GM12878 (cell line): ENCODE data around the gene UHRF1. TPM values are rescaled to one million over a fixed set of nuclear protein-coding genes. Genes with fewer than 3 reads are reported as not detected.
A peak's percentile ranks its signal among the peaks of the same experiment; 100 is the strongest.

Experiments used
- ATAC-seq: fragments of 200-7000 bp; cut with Tn5 transposase; 3 replicates; pipeline ENCODE4 v1.9.1; 2020; ENCODE audit warnings: mild to moderate bottlenecking, moderate library complexity
- BruUV-seq: library from RNA; stranded (reverse); fragments of 400-500 nt; replicated peaks from 2 replicates; lab custom pipeline; 2021; lab: Mats Ljungman, UMichigan
- CTCF ChIA-PET: fragments of 300-600 bp; sonication (Branson Sonifier 250); formaldehyde crosslinking; extraction: SDS; loops from one replicate; lab custom pipeline; 2021; ENCODE audit warnings: inconsistent platforms; lab: Yijun Ruan, JAX
- POLR2A ChIA-PET: fragments of 350-600 bp; formaldehyde crosslinking; extraction: SDS; loops from one replicate; lab custom pipeline; 2021; ENCODE audit warnings: inconsistent platforms; lab: Charles Lee
- RAD21 ChIA-PET: fragments of 300-600 bp; sonication (Branson Sonifier 250); formaldehyde crosslinking; loops from one replicate; lab custom pipeline; 2023; ENCODE audit warnings: antibody characterized with exemption; ENCODE audit not compliant: unreplicated experiment; lab: Charles Lee
- SMC1A ChIA-PET: fragments of 300-600 bp; sonication (Branson Sonifier 250); formaldehyde crosslinking; loops from one replicate; lab custom pipeline; 2023; ENCODE audit not compliant: unreplicated experiment, uncharacterized antibody; lab: Charles Lee
- DNase-seq: peaks from one replicate; pipeline ENCODE4 v3.0.0-alpha.2; 2011; ENCODE audit warnings: low read depth, low spot score
- FAIRE-seq: peaks from 3 replicates; lab custom pipeline; 2011; peaks lifted over from hg19 to GRCh38; lab: Jason Lieb, UNC
- H2AFZ ChIP-seq: 2 replicates; pipeline ENCODE4 v1.6.0; 2011; ENCODE audit warnings: low read depth, low read length, control low read depth; ENCODE audit not compliant: control insufficient read depth
- H3K27ac ChIP-seq: 2 replicates; pipeline ENCODE4 v1.5.1; 2011; ENCODE audit warnings: control low read depth; ENCODE audit not compliant: control insufficient read depth, insufficient read depth
- H3K27me3 ChIP-seq, 2 experiments: replicated peaks in 1 of 2; 2 replicates each; pipeline versions ENCODE4 v1.6.0 to v1.6.1; 2011; ENCODE audit warnings: low read length in 1 of 2; ENCODE audit not compliant: control insufficient read depth in 2 of 2, insufficient read depth in 2 of 2
- H3K36me3 ChIP-seq, 2 experiments: 2 replicates each; pipeline ENCODE4 v1.5.1; 2011; ENCODE audit warnings: low read length in 1 of 2; ENCODE audit not compliant: control insufficient read depth in 2 of 2, insufficient read depth in 2 of 2
- H3K4me1 ChIP-seq: 2 replicates; pipeline ENCODE4 v1.6.1; 2011; ENCODE audit warnings: mild to moderate bottlenecking, low read length, moderate library complexity, mixed read lengths; ENCODE audit not compliant: control insufficient read depth, insufficient read depth
- H3K4me2 ChIP-seq: 2 replicates; pipeline ENCODE4 v1.6.0; 2011; ENCODE audit warnings: control low read depth; ENCODE audit not compliant: control insufficient read depth, insufficient read depth
- H3K4me3 ChIP-seq: fragments of 200-600 bp; sonication (generic); 2 replicates; pipeline ENCODE4 v1.5.1; 2016
- H3K79me2 ChIP-seq: 2 replicates; pipeline ENCODE4 v1.6.0; 2011; ENCODE audit warnings: low read length; ENCODE audit not compliant: control insufficient read depth, insufficient read depth
- H3K9ac ChIP-seq: 2 replicates; pipeline ENCODE4 v1.8.0; 2011; ENCODE audit warnings: low read length, control low read depth, mixed read lengths; ENCODE audit not compliant: control insufficient read depth, insufficient read depth
- H3K9me3 ChIP-seq: replicated peaks from 3 replicates; pipeline ENCODE4 v1.5.1; 2011; ENCODE audit warnings: mild to moderate bottlenecking, low read length; ENCODE audit not compliant: control insufficient read depth, insufficient read depth
- H4K20me1 ChIP-seq: 2 replicates; pipeline ENCODE4 v1.6.0; 2011; ENCODE audit not compliant: control insufficient read depth, insufficient read depth
- BMI1 ChIP-seq: fragments of 450-650 bp; IDR thresholded peaks from 2 replicates; pipeline ENCODE4 v1.6.1; 2016; ENCODE audit warnings: mild to moderate bottlenecking, moderate library complexity, borderline replicate concordance
- CREB1 ChIP-seq: IDR thresholded peaks from 2 replicates; pipeline ENCODE4 v1.6.1; 2012; ENCODE audit warnings: low read depth, mild to moderate bottlenecking, inconsistent platforms
- FOXK2 ChIP-seq: fragments of 450-650 bp; IDR thresholded peaks from 2 replicates; pipeline ENCODE4 v1.6.1; 2017; ENCODE audit warnings: mild to moderate bottlenecking, moderate library complexity
- KLF5 ChIP-seq: fragments of 450-650 bp; IDR thresholded peaks from 2 replicates; pipeline ENCODE4 v1.6.1; 2014; ENCODE audit warnings: mild to moderate bottlenecking; ENCODE audit not compliant: partially characterized antibody
- MTA3 ChIP-seq: IDR thresholded peaks from 2 replicates; pipeline ENCODE4 v1.6.1; 2012; ENCODE audit warnings: low read length, inconsistent platforms, borderline replicate concordance
- NFYA ChIP-seq: IDR thresholded peaks from 2 replicates; pipeline ENCODE4 v1.6.1; 2011; ENCODE audit warnings: low read depth, mild to moderate bottlenecking, low read length, improper control_type of control experiment, borderline replicate concordance
- SMARCA5 ChIP-seq: fragments of 450-650 bp; IDR thresholded peaks from 2 replicates; pipeline ENCODE4 v1.6.1; 2017; ENCODE audit warnings: mild to moderate bottlenecking
- SMC3 ChIP-seq: IDR thresholded peaks from 2 replicates; pipeline ENCODE4 v1.6.1; 2011; ENCODE audit warnings: low read length, improper control_type of control experiment, borderline replicate concordance
- SP1 ChIP-seq: IDR thresholded peaks from one replicate; pipeline ENCODE4 v1.6.1; 2011; ENCODE audit warnings: low read depth, low read length
- ZNF622 ChIP-seq: fragments of 450-650 bp; IDR thresholded peaks from 2 replicates; pipeline ENCODE4 v1.6.1; 2017; ENCODE audit warnings: mild to moderate bottlenecking, inconsistent platforms
- ZZZ3 ChIP-seq: IDR thresholded peaks from 2 replicates; pipeline ENCODE4 v1.6.1; 2011; ENCODE audit warnings: low read depth; ENCODE audit not compliant: control insufficient read depth, insufficient read length
- WGBS: methylation state at CpG from one replicate; pipeline ENCODE4 v1.1.6; 2016; ENCODE audit warnings: low lambda C conversion rate; ENCODE audit not compliant: insufficient replicate concordance, insufficient coverage; ENCODE audit errors: missing lambda C conversion rate; 5-methylcytosine and 5-hydroxymethylcytosine counted together
- in situ Hi-C: fragments of 300-500 bp; cut with MboI; formaldehyde crosslinking; loops from 9 replicates; pipeline ENCODE4 v1.14.3; 2018; ENCODE audit warnings: mixed read lengths
- intact Hi-C: fragments of 100-400 bp; cut with micrococcal nuclease; formaldehyde crosslinking; loops from one replicate; pipeline ENCODE4 v1.14.2; 2022; ENCODE audit not compliant: unreplicated experiment
- polyA plus RNA-seq, 11 experiments: library from polyadenylated mRNA; depleted of rRNA in 4 of 11; unstranded in 6 of 11; stranded (reverse) in 5 of 11; fragments of >200 nt; fragmentation: Nextera tagmentation in 4 of 11; fragmentation: Illumina TruSeq in 1 of 11; extraction: Ambion mirVana in 4 of 11; extraction: Trizol in 1 of 11; gene quantifications; 1 replicate in 1 of 11; 2 replicates in 10 of 11; pipeline versions ENCODE4 v1.2.1 to v1.2.3, GENCODE V29; 2011 to 2016; ENCODE audit warnings: inconsistent platforms in 2 of 11, missing spikeins in 2 of 11, low read depth in 1 of 11
- total RNA-seq, 4 experiments: library from RNA; depleted of rRNA in 3 of 4; stranded (reverse); fragments of >200 nt in 3 of 4; fragmentation: Illumina TruSeq in 1 of 4; extraction: Trizol in 1 of 4; gene quantifications; 2 replicates each; pipeline versions ENCODE4 v1.2.1 to v1.2.3, GENCODE V29; 2013 to 2021
- TF ChIP-seq, protein P1 (sequence below): fragments of 450-650 bp; IDR thresholded peaks from 2 replicates; pipeline ENCODE4 v1.6.1; 2017; ENCODE audit warnings: low read depth, mild to moderate bottlenecking, moderate library complexity
- TF ChIP-seq, protein P2 (sequence below): fragments of 450-650 bp; IDR thresholded peaks from 2 replicates; pipeline ENCODE4 v1.6.1; 2017; ENCODE audit warnings: mild to moderate bottlenecking

UHRF1 gene
- total and polyA plus RNA-seq, 10 of the 15 experiments (the other 5 are each of a cell fraction or from before 2014, with no cell fraction given) = 13.0 to 109 (median 37.7) TPM

GRCh38 chr19:4971816-4972495, 62.7 kb downstream of the UHRF1 start:
- H3K4me2 ChIP-seq = peak overlapping the region; percentile 91
- peaks cover 10% of the 10 kb centered on the region for H4K20me1 ChIP-seq
- RAD21 ChIA-PET = interaction anchor here (1.2 to 2.1 kb wide), 2 partner anchors 60 to 162 kb away, joined by 5 to 7 read pairs; no protein-coding TSS in a partner anchor
- intact Hi-C loops = loop anchor here (2.0 kb wide), 1 partner anchor 59 kb away; no protein-coding TSS in a partner anchor
- DNase-seq (no peak), FAIRE-seq (no peak), ATAC-seq (no peak)
- H2AFZ ChIP-seq = no peak overlapping the region
- TF ChIP-seq FOXK2 = no peak
- no peak for TF ChIP-seq SMC3
- TF ChIP-seq KLF5 = no peak
- no peak for TF ChIP-seq SP1
- no peak for TF ChIP-seq BMI1
- TF ChIP-seq, protein P1, sequence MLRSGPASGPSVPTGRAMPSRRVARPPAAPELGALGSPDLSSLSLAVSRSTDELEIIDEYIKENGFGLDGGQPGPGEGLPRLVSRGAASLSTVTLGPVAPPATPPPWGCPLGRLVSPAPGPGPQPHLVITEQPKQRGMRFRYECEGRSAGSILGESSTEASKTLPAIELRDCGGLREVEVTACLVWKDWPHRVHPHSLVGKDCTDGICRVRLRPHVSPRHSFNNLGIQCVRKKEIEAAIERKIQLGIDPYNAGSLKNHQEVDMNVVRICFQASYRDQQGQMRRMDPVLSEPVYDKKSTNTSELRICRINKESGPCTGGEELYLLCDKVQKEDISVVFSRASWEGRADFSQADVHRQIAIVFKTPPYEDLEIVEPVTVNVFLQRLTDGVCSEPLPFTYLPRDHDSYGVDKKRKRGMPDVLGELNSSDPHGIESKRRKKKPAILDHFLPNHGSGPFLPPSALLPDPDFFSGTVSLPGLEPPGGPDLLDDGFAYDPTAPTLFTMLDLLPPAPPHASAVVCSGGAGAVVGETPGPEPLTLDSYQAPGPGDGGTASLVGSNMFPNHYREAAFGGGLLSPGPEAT = no peak
- TF ChIP-seq, protein P2, sequence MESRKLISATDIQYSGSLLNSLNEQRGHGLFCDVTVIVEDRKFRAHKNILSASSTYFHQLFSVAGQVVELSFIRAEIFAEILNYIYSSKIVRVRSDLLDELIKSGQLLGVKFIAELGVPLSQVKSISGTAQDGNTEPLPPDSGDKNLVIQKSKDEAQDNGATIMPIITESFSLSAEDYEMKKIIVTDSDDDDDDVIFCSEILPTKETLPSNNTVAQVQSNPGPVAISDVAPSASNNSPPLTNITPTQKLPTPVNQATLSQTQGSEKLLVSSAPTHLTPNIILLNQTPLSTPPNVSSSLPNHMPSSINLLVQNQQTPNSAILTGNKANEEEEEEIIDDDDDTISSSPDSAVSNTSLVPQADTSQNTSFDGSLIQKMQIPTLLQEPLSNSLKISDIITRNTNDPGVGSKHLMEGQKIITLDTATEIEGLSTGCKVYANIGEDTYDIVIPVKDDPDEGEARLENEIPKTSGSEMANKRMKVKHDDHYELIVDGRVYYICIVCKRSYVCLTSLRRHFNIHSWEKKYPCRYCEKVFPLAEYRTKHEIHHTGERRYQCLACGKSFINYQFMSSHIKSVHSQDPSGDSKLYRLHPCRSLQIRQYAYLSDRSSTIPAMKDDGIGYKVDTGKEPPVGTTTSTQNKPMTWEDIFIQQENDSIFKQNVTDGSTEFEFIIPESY = no peak
- no peak for TF ChIP-seq NFYA
- no peak for TF ChIP-seq CREB1
- no peak for TF ChIP-seq ZZZ3
- no peak for TF ChIP-seq ZNF622
- no peak for TF ChIP-seq SMARCA5
- TF ChIP-seq MTA3 = no peak
- H3K27me3 ChIP-seq = no peaks in the 10 kb centered on the region
- no peaks in the 10 kb centered on the region for H3K9me3 ChIP-seq
- BruUV-seq = no TSS peak
- no peak overlapping the region for H3K27ac ChIP-seq
- POLR2A ChIA-PET = interaction anchor here (0.5 kb wide), 1 partner anchor 1489 kb away, joined by 5 read pairs; no protein-coding TSS in a partner anchor
- peaks cover 12% of the 10 kb centered on the region for H3K4me1 ChIP-seq
- WGBS = 99% methylated on average over 18 of the region's 19 CpGs
- peak overlapping the region; percentile 18; the same call in 1 of the 2 replicates for H3K9ac ChIP-seq
- peak overlapping the region; percentile 95 for H3K4me3 ChIP-seq
- peaks cover 63% of the 10 kb centered on the region for H3K79me2 ChIP-seq
- CTCF ChIA-PET = interaction anchor here (1.1 to 2.6 kb wide), 4 partner anchors 9 to 162 kb away, joined by 3 to 15 read pairs (median 8); no protein-coding TSS in a partner anchor
- SMC1A ChIA-PET = interaction anchor here (0.9 to 1.0 kb wide), 3 partner anchors 8 to 980 kb away, joined by 3 to 4 read pairs (median 3); no protein-coding TSS in a partner anchor
- H3K36me3 ChIP-seq = peaks cover 0 to 2% of the 10 kb centered on the region in 2 experiments; a peak in 1 of 4 replicates
- in situ Hi-C loops = no loop called here
